ENCODE results near the gene PTPN6. TPM values are rescaled to one million over a fixed set of nuclear protein-coding genes. Genes with fewer than 3 reads are reported as not detected.

Gene PTPN6
- total RNA-seq, 2 donors from 2014 or later, result 30.6 to 43.2 TPM

- intact Hi-C loops (cut with DNase I), result loop anchor here (10.0 kb wide), 1 partner anchor 90 kb away; the partner anchor contains the start of gene SPSB2
These were observed 14.0 kb downstream of the PTPN6 start for GRCh38 chr12:6965026-6965661.

GRCh38 chr12:6965714-6966113, 14.6 kb downstream of the PTPN6 start:
- Histone ChIP-seq H3K27me3 (replicated peaks; ENCODE audit: insufficient read depth) (no peaks in the 10 kb centered on the region), H3K9me3 (no peaks in the 10 kb centered on the region), H3K4me1 (replicated peaks) (peaks cover 29% of the 10 kb centered on the region), H3K4me3 (peak overlapping the region in 1 of 2 donors; percentile 85), H3K36me3 (peaks cover 0 to 18% of the 10 kb centered on the region in 2 donors), H3K27ac (peak overlapping the region; percentile 97 to 98)
- no peak for DNase-seq (ENCODE audit: low spot score)
- TF ChIP-seq POLR2A (IDR thresholded peaks at IDR 0.05), result no peak
- TF ChIP-seq POLR2AphosphoS5 (IDR thresholded peaks at IDR 0.05), result no peak
- TF ChIP-seq CTCF (IDR thresholded peaks at IDR 0.05), result no peak
- intact Hi-C loops (cut with DNase I), result loop anchor here (10.0 kb wide), 1 partner anchor 91 kb away; the partner anchor contains the start of gene SPSB2
- 57% methylated on average over 4 of the region's 4 CpGs for WGBS

More at GRCh38 chr12:6965026-6965661, 14.0 kb downstream of the PTPN6 start:
- peak; percentile 96 for TF ChIP-seq POLR2AphosphoS5 (IDR thresholded peaks at IDR 0.05)
- peak; percentile 93 to 98 (median 96) for TF ChIP-seq CTCF (IDR thresholded peaks at IDR 0.05)
- peak; percentile 38 for TF ChIP-seq POLR2A (IDR thresholded peaks at IDR 0.05)
- Histone ChIP-seq H3K36me3 (peaks cover 0 to 18% of the 10 kb centered on the region in 2 donors), H3K27me3 (replicated peaks; ENCODE audit: insufficient read depth) (no peaks in the 10 kb centered on the region), H3K27ac (peak overlapping the region; percentile 97 to 98), H3K4me1 (replicated peaks) (peaks cover 29% of the 10 kb centered on the region), H3K9me3 (no peaks in the 10 kb centered on the region), H3K4me3 (peak overlapping the region in 1 of 2 donors; percentile 85)
- 9% methylated on average over 12 of the region's 12 CpGs for WGBS
- peak; percentile 94 for DNase-seq (ENCODE audit: low spot score)

- Histone ChIP-seq H3K4me3 (no peak overlapping the region), H3K4me1 (replicated peaks) (peaks cover 26% of the 10 kb centered on the region), H3K9me3 (no peaks in the 10 kb centered on the region), H3K27me3 (replicated peaks; ENCODE audit: insufficient read depth) (no peaks in the 10 kb centered on the region), H3K36me3 (peaks cover 0 to 18% of the 10 kb centered on the region in 2 donors), H3K27ac (peak overlapping the region in 1 of 2 donors; percentile 98)
- intact Hi-C loops (cut with DNase I), result loop anchor here (10.0 kb wide), 1 partner anchor 92 kb away; the partner anchor contains the start of gene SPSB2
- TF ChIP-seq POLR2AphosphoS5 (IDR thresholded peaks at IDR 0.05) (no peak), CTCF (IDR thresholded peaks at IDR 0.05) (no peak), POLR2A (IDR thresholded peaks at IDR 0.05) (no peak)
- WGBS, result 70% methylated on average over 7 of the region's 7 CpGs
- DNase-seq (ENCODE audit: low spot score), result no peak
These were observed 15.2 kb downstream of the PTPN6 start for GRCh38 chr12:6966351-6966750.

GRCh38 chr12:6967651-6968100, 16.5 kb downstream of the PTPN6 start:
- Histone ChIP-seq H3K27ac (peak overlapping the region in 1 of 2 donors; percentile 88), H3K36me3 (peaks cover 0 to 18% of the 10 kb centered on the region in 2 donors), H3K27me3 (replicated peaks; ENCODE audit: insufficient read depth) (no peaks in the 10 kb centered on the region), H3K4me3 (no peak overlapping the region), H3K9me3 (no peaks in the 10 kb centered on the region), H3K4me1 (replicated peaks) (peaks cover 22% of the 10 kb centered on the region)
- DNase-seq (ENCODE audit: low spot score), result no peak
- 69% methylated on average over 10 of the region's 10 CpGs for WGBS
- no peak for TF ChIP-seq CTCF (IDR thresholded peaks at IDR 0.05)
- intact Hi-C loops (cut with DNase I), result loop anchor here (10.0 kb wide), 1 partner anchor 93 kb away; the partner anchor contains the start of gene SPSB2
